GM19043 (cell line): ENCODE results near the gene MT1G.
A peak's percentile ranks its signal among the peaks of the same experiment; 100 is the strongest.
"Not testable (repeated sequence)": the region's sequence is repeated elsewhere in the genome, so short reads cannot be mapped to it uniquely, and the experiment has no call there.

Experiments used
- ATAC-seq: cut with Tn5 transposase; IDR thresholded peaks from one replicate; pipeline ENCODE4 v1.9.1; 2021; ENCODE audit warnings: low read depth; ENCODE audit not compliant: unreplicated experiment

The MT1G gene

DNA sequence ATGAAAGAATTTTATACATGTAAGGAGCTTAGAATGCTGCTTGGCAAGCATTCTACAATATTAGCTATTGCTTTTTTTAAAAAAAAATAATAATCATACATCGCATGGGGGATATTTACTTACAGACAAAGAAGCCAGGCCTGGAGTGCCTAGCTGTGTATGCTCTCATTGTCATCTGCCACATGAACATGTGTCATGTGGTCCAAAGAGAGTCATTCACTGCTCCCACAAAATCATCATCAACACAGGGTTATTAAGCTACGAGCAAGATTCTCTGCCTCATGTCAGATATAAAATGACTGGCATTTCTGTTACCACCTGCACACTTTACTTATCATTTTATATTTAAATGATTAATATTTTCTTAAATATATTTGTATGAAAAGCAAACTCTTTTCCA lies 44.2 kb downstream of the MT1G start:
- ATAC-seq, result no peak

DNA sequence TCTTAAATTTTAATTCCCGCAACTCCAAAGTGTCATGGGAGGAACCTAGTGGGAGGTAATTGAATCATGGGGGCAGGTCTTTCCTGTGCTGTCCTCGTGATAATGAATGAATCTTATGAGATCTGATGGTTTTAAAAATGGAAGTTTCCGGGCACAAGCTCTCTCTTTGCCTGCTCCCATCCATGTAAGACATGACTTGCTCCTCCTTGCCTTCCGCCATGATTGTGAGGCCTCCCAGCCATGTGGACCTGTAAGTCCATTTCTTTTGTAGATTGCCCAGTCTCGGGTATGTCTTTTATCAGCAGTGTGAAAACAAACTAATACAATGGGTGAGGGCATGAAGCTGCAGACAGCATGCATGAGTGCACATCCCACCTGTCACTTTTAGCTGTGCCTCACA lies 44.7 kb downstream of the MT1G start:
- ATAC-seq, result not testable (repeated sequence)

DNA sequence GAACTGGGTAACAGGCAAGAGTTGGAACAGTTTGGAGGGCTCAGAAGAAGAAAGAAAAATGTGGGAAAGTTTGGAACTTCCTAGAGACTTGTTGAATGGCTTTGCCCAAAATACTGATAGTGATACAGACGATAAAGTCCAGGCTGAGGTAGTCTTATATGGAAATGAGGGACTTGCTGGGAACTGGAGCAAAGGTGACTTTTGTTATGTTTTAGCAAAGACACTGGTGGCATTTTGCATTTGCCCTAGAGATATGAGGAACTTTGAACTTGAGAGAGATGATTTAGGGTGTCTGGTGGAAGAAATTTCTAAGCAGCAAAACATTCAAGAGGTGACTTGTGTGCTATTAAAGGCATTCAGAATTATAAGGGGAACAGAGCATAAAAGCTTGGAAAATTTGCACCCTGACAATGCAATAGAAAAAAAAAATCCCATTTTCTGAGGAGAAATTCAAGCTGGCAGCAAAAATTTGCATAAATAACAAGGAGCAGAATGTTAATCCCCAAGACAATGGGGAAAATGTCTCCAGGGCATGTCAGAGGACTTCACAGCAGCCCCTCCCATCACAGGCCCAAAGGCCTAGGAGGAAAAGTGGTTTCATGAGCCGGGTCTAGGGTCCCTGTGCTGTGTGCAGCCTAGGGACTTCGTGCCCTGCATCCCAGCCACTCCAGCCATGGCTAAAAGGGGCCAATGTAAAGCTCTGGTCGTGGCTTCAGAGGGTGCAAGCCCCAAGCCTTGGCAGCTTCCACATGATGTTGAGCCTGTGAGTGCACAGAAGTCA lies 46.0 kb downstream of the MT1G start:
- ATAC-seq, result not testable (repeated sequence)

DNA sequence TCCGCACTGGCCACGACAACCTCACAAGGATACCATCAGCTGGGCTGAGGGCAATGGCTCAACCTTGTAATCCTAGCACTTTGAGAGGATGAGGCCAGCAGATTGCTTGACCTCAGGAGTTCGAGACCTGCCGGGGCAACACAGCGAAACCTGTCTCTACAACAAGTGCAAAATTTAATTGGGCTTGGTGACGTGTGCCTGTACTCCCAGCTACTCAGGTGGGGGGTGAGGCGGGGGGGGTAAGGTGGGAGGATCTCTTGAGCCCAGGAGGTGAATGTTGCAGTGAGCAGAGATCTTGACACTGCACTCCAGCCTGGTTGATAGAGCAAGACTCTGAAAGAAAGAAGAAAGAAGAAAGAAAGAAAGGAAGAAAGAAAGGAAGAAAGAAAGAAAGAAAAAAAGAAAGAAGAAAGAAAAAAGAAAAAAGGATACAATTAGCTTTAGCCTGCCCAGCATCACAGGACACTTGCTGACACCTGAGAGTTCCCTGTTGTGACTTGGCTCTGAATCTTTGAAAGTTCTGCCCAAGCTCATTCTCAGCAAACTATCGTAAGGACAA lies 47.4 kb downstream of the MT1G start:
- no peak for ATAC-seq

DNA sequence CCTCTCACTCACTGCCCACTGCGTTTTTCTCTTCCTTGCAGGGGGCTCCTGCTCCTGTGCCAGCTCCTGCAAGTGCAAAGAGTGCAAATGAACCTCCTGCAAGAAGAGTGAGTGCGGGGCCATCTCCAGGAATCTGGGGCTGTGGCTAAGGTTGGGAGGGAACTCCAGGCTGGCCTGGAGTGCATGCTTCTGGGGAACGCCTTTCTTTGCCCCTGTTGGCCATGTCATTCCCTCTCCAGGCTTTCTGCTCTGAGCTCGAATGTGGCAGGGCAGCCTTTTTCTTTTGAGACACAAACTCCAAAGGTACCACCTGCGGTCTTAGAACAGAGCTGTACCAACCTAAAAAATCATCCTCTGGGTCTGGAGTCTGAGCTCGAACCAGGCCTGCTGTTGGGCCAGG lies 49.7 kb downstream of the MT1G start:
- no peak for ATAC-seq

DNA sequence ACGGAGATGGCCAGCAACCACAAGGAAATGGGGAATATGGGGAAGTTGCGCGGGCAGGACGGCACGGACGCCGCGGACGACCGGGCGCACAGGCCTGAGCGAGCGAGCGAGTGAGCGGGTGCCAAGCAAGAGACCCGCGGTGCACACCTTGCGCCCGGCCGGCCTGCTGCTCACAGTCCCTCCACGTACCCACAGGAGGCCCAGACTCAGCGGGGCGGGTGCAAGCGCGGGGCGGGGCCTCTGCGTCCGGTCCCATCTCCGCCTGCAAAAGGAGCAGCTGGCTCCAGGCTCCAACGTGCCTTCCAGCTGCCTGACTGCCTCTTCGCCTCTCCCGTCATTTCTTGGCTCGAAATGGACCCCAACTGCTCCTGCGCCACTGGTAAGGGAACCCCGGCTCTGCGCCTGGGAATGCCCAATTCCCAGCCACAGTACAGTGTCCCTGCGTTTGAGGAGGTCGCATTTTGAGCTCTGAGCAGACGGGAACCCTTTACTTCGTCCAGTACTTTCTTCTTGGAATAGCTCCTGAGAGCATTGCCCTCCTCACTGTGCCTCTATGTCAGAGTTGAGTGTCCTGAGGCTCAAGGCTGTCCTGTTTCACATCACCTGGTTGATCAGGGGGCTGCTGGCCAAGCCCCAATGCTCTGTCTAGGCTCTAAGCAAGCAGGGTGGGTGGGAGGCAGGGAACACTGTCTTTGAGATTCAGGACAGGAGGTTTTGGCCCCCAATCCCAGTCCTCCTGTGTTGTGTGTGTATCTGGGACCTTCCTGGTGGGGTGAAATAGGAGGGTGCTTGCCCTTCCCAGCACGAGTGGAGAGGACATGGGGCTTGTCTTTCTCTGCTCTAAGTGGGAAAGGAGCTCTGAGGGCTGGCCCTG lies 50.4 kb downstream of the MT1G start:
- ATAC-seq, result peak; percentile 69
